Measurements from ENCODE around the gene HBB.
"Not testable (repeated sequence)": the region's sequence is repeated elsewhere in the genome, so short reads cannot be mapped to it uniquely, and the experiment has no call there.

- TF ChIP-seq EP300, CTCF, POLR2A (IDR thresholded peaks at IDR 0.05): not testable (repeated sequence)
These were observed 28.0 kb upstream of the HBB start, which contains the start of gene HBG2 for GRCh38 chr11:5254646-5255413.

Measured in upper lobe of left lung (tissue), 4 donors.